Transverse colon (tissue), 4 donors: ENCODE measurements around the gene ZNF814. TPM values are rescaled to one million over a fixed set of nuclear protein-coding genes. Genes with fewer than 3 reads are reported as not detected.

Experiments used
- DNase-seq: peaks from one replicate; pipeline ENCODE4 v3.0.0-alpha.2; 2019
- H3K27ac ChIP-seq, 4 donors: fragments of 200-600 bp; sonication (generic); 2 replicates each; pipeline ENCODE4 v1.5.1; 2016 to 2018; ENCODE audit warnings: inconsistent platforms in 4 of 4
- H3K27me3 ChIP-seq: fragments of 200-600 bp; sonication (generic); 2 replicates; pipeline ENCODE4 v1.5.1; 2017; ENCODE audit warnings: inconsistent platforms
- H3K36me3 ChIP-seq, 4 donors: fragments of 200-600 bp; sonication (generic); 2 replicates each; pipeline ENCODE4 v1.5.1; 2017 to 2019; ENCODE audit warnings: inconsistent platforms in 4 of 4
- H3K4me1 ChIP-seq, 4 donors: fragments of 200-600 bp; sonication (generic); 2 replicates each; pipeline ENCODE4 v1.5.1; 2017 to 2020; ENCODE audit warnings: inconsistent platforms in 4 of 4
- H3K4me3 ChIP-seq, 4 donors: fragments of 200-600 bp; sonication (generic); 1 replicate in 1 of 4; 2 replicates in 3 of 4; pipeline versions ENCODE4 v1.5.1 to v1.6.1; 2017 to 2019; ENCODE audit warnings: inconsistent platforms in 4 of 4
- H3K9me3 ChIP-seq, 2 donors: fragments of 200-600 bp; sonication (generic); 2 replicates each; pipeline ENCODE4 v1.5.1; 2017 to 2019; ENCODE audit warnings: inconsistent platforms in 2 of 2
- EP300 ChIP-seq: sonication (generic); formaldehyde crosslinking; IDR thresholded peaks from one replicate; pipeline ENCODE4 v1.6.1; 2017; ENCODE audit warnings: antibody characterized with exemption, low read depth
- POLR2A ChIP-seq: fragments of 450-650 bp; IDR thresholded peaks from one replicate; pipeline ENCODE4 v1.6.1; 2016; ENCODE audit warnings: antibody characterized with exemption, mild to moderate bottlenecking, moderate library complexity
- POLR2AphosphoS5 ChIP-seq, 3 donors: sonication (generic); formaldehyde crosslinking; IDR thresholded peaks; one replicate each; pipeline ENCODE4 v1.6.1; 2016; ENCODE audit warnings: antibody characterized with exemption in 3 of 3
- WGBS, 2 donors: methylation state at CpG; one replicate each; pipeline ENCODE4 v1.1.5; 2018; ENCODE audit warnings: low coverage in 1 of 2; 5-methylcytosine and 5-hydroxymethylcytosine counted together
- in situ Hi-C, 4 donors: fragments of 200-750 bp; cut with MboI; loops; one replicate each; pipeline versions ENCODE4 v1.15.0 to v1.15.1; 2017; ENCODE audit warnings: low sequenced_read_pairs in 3 of 4, low pct_ligation_motif_present in 1 of 4, low pct_unique_long_range_greater_than_20kb in 1 of 4
- intact Hi-C: fragments of 100-400 bp; cut with DNase I; formaldehyde crosslinking; loops from one replicate; pipeline ENCODE4 v1.15.1; 2023; ENCODE audit warnings: low total_unique reads
- total RNA-seq, 4 donors: library from RNA; depleted of rRNA; stranded (reverse); fragments of >200 nt; gene quantifications; one replicate each; pipeline ENCODE4 v1.1.0, GENCODE V29; 2016
- TF ChIP-seq, protein P1 (sequence below), 5 experiments: fragments of 200-600 bp in 3 of 5; fragments of 450-650 bp in 2 of 5; sonication (generic) in 3 of 5; IDR thresholded peaks; 1 replicate in 2 of 5; 2 replicates in 3 of 5; pipeline ENCODE4 v1.5.1; 2016 to 2017; ENCODE audit warnings: antibody characterized with exemption in 5 of 5, inconsistent platforms in 3 of 5, mild to moderate bottlenecking in 2 of 5, moderate library complexity in 1 of 5

The ZNF814 gene
- total RNA-seq, 4 donors from 2014 or later = 11.5 to 25.1 (median 19.7) TPM

DNA sequence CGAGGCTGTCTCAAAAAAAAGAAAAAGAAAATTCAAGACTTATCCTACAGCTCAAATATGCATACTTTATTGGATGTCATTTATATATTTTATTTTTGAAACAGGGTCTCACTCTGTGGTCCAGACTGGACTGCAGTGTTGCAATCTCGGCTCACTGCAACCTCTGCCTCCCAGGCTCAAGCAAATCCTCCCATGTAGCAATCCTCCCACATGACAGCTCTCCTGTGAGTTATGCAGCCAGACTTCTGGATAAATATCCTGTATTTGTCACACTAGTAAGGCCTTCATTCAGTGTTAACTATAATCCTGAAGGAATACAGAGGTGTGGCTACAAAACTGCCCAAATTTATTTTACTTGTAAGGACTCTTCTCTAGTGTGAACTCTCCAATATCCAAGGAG, 81.3 kb downstream of the ZNF814 start:
- no peaks in the 10 kb centered on the region for H3K9me3 ChIP-seq
- H3K4me3 ChIP-seq = no peak overlapping the region
- H3K36me3 ChIP-seq = peaks cover 0 to 28% (median 10%) of the 10 kb centered on the region in 4 donors
- intact Hi-C loops (no loop called here), in situ Hi-C loops (no loop called here)
- peaks cover 0 to 54% (median 40%) of the 10 kb centered on the region in 4 donors for H3K4me1 ChIP-seq
- no peak for DNase-seq
- no peak overlapping the region for H3K27ac ChIP-seq
- 92 to 100% methylated on average over 1 to 2 of the region's 2 CpGs for WGBS, 2 donors
- no peaks in the 10 kb centered on the region for H3K27me3 ChIP-seq
- TF ChIP-seq EP300 (no peak), POLR2A (no peak), POLR2AphosphoS5 (IDR thresholded peaks at IDR 0.05) (no peak)
- TF ChIP-seq, protein P1, sequence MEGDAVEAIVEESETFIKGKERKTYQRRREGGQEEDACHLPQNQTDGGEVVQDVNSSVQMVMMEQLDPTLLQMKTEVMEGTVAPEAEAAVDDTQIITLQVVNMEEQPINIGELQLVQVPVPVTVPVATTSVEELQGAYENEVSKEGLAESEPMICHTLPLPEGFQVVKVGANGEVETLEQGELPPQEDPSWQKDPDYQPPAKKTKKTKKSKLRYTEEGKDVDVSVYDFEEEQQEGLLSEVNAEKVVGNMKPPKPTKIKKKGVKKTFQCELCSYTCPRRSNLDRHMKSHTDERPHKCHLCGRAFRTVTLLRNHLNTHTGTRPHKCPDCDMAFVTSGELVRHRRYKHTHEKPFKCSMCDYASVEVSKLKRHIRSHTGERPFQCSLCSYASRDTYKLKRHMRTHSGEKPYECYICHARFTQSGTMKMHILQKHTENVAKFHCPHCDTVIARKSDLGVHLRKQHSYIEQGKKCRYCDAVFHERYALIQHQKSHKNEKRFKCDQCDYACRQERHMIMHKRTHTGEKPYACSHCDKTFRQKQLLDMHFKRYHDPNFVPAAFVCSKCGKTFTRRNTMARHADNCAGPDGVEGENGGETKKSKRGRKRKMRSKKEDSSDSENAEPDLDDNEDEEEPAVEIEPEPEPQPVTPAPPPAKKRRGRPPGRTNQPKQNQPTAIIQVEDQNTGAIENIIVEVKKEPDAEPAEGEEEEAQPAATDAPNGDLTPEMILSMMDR (IDR thresholded peaks at IDR 0.05) = no peak

DNA sequence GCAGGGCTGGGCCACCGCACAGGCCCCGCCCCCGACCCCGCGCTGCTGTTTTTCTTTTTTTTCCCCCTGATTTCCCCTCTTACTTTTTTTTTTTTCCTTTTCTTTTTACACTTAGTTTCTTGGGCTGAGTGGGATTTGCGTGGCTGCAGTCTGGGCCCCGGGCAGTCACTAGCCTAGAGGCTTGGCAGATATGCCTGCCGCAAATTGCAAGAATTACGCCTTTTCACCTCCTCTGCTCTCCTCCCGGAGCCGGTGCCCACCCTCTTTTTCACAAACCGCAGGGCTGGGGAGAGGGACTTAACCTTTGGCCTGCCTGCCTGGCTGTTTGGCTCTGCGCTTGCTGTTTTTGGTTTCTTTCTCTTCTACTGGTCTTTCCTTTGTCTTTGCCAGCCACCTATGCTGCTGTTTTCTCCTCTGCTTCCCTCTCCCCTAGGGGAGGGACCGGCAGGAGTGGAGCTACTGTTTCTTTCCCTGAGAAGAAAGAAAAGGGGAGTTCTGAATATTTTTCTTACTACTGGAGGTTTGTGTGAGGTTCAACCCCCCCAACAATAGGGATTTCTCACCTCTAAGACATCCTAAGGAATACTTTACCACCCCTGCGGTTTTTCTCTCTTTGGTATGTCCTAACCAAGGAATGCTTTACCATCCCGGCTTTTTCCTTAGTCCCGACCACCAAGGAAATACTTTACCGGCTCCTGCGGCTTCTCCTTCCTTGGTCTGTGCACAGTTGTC, 85.1 kb downstream of the ZNF814 start:
- Histone ChIP-seq H3K4me1 (peaks cover 0 to 72% (median 52%) of the 10 kb centered on the region in 4 donors), H3K27ac (peak overlapping the region; percentile 91 to 94 (median 92)), H3K9me3 (no peaks in the 10 kb centered on the region), H3K36me3 (peaks cover 0 to 22% (median 4%) of the 10 kb centered on the region in 4 donors), H3K4me3 (peak overlapping the region; percentile 48 to 72 (median 56)), H3K27me3 (no peaks in the 10 kb centered on the region)
- 8 to 12% methylated on average over 5 to 19 of the region's 19 CpGs for WGBS, 2 donors
- peak; percentile 26 for DNase-seq
- in situ Hi-C loops = no loop called here
- intact Hi-C loops = no loop called here
- TF ChIP-seq POLR2AphosphoS5 (IDR thresholded peaks at IDR 0.05) (peak in 1 of 3 donors; percentile 18), POLR2A (no peak)

DNA sequence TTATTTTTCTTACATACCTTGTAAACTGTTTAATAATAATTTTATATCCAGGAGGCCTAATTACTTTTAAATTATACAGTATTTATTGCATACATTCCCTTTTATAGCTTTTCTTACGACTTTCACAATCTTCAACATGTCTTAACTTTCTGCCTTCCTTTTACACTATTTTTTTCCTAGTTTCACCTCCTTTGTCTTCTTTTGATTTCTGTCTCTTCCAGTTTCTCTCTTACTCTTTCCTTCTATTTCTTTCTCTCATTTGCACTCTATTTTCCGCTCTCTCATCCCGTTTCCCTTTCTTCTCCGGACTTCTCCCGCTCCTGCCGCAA, 85.6 kb downstream of the ZNF814 start:
- 18 to 22% methylated on average over 1 to 6 of the region's 6 CpGs for WGBS, 2 donors
- no peak for TF ChIP-seq EP300
- TF ChIP-seq, protein P1 (IDR thresholded peaks at IDR 0.05) = no peak
- no peak for TF ChIP-seq POLR2A
- TF ChIP-seq POLR2AphosphoS5 (IDR thresholded peaks at IDR 0.05) = no peak
- in situ Hi-C loops = no loop called here
- Histone ChIP-seq H3K27me3 (no peaks in the 10 kb centered on the region), H3K36me3 (peaks cover 0 to 19% (median 4%) of the 10 kb centered on the region in 4 donors), H3K9me3 (no peaks in the 10 kb centered on the region), H3K4me1 (peaks cover 0 to 75% (median 53%) of the 10 kb centered on the region in 4 donors), H3K4me3 (peak overlapping the region; percentile 48 to 72 (median 56)), H3K27ac (peak overlapping the region; percentile 91 to 94 (median 92))
- intact Hi-C loops = no loop called here
- DNase-seq = no peak

DNA sequence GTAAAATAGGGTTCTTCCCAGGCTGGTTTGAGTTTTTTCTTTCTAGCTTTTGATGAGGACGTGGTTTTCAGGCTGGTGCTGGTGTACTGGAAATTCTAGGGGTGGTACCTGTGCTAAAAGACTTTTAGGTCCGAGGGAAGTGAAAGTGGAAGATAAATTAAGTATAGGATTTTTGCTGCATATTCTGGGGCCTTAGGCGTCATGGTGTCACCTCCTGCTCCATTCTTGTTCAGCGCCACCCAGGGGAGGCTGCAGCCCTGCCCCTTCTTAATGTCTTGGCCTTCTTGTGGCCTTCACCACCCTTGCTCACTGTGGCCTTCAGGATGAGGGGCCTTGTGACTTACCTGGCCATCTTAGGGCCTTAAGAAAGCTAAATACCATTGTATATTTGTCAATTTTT, 86.6 kb downstream of the ZNF814 start:
- TF ChIP-seq POLR2A (no peak), EP300 (no peak), POLR2AphosphoS5 (IDR thresholded peaks at IDR 0.05) (no peak)
- TF ChIP-seq, protein P1 (IDR thresholded peaks at IDR 0.05) = no peak
- intact Hi-C loops = no loop called here
- in situ Hi-C loops = no loop called here
- WGBS, 2 donors = 73 to 82% methylated on average over 2 to 4 of the region's 4 CpGs
- no peaks in the 10 kb centered on the region for H3K9me3 ChIP-seq
- no peaks in the 10 kb centered on the region for H3K27me3 ChIP-seq
- peaks cover 0 to 10% (median 0%) of the 10 kb centered on the region in 4 donors for H3K36me3 ChIP-seq
- no peak for DNase-seq
- H3K4me1 ChIP-seq = peaks cover 0 to 75% (median 53%) of the 10 kb centered on the region in 4 donors
- H3K27ac ChIP-seq = peak overlapping the region; percentile 58 to 93 (median 76)
- H3K4me3 ChIP-seq = no peak overlapping the region
